Rectal smooth muscle tissue (tissue), 1 donor: ENCODE measurements around the gene ASCC3.
A peak's percentile ranks its signal among the peaks of the same experiment; 100 is the strongest.

ENCODE experiments used
- H3K27ac ChIP-seq: one replicate; pipeline ENCODE4 v1.7.0; 2013; ENCODE audit warnings: low read depth, low read length, inconsistent platforms
- H3K27me3 ChIP-seq: one replicate; pipeline ENCODE4 v1.7.0; 2013; ENCODE audit warnings: low read length; ENCODE audit not compliant: control insufficient read depth, insufficient read depth
- H3K36me3 ChIP-seq: one replicate; pipeline ENCODE4 v1.7.0; 2013; ENCODE audit warnings: low read length; ENCODE audit not compliant: control insufficient read depth, insufficient read depth
- H3K4me1 ChIP-seq: one replicate; pipeline ENCODE4 v1.7.0; 2013; ENCODE audit warnings: low read length; ENCODE audit not compliant: control insufficient read depth, insufficient read depth
- H3K4me3 ChIP-seq: one replicate; pipeline ENCODE4 v1.7.0; 2013; ENCODE audit warnings: low read length
- H3K9ac ChIP-seq: one replicate; pipeline ENCODE4 v1.7.0; 2013; ENCODE audit warnings: low read length

The ASCC3 gene

GRCh38 chr6:100880149-100880852 is 828 bp downstream of the ASCC3 start:
- no peaks in the 10 kb centered on the region for H3K27me3 ChIP-seq
- H3K4me3 ChIP-seq: peak overlapping the region; percentile 99
- peak overlapping the region; percentile 88 for H3K27ac ChIP-seq
- peak overlapping the region; percentile 58 for H3K9ac ChIP-seq
- peaks cover 2% of the 10 kb centered on the region for H3K4me1 ChIP-seq
- H3K36me3 ChIP-seq: no peaks in the 10 kb centered on the region

GRCh38 chr6:100879317-100879716 is 1.8 kb downstream of the ASCC3 start:
- H3K4me3 ChIP-seq: no peak overlapping the region
- no peaks in the 10 kb centered on the region for H3K27me3 ChIP-seq
- H3K9ac ChIP-seq: no peak overlapping the region
- H3K27ac ChIP-seq: no peak overlapping the region
- peaks cover 2% of the 10 kb centered on the region for H3K4me1 ChIP-seq
- no peaks in the 10 kb centered on the region for H3K36me3 ChIP-seq

GRCh38 chr6:100877851-100878250 is 3.3 kb downstream of the ASCC3 start:
- Histone ChIP-seq H3K4me3 (no peak overlapping the region), H3K27ac (no peak overlapping the region), H3K27me3 (no peaks in the 10 kb centered on the region), H3K9ac (no peak overlapping the region), H3K36me3 (no peaks in the 10 kb centered on the region), H3K4me1 (peaks cover 2% of the 10 kb centered on the region)

- no peak overlapping the region for H3K9ac ChIP-seq
- H3K36me3 ChIP-seq: no peaks in the 10 kb centered on the region
- no peak overlapping the region for H3K4me3 ChIP-seq
- no peaks in the 10 kb centered on the region for H3K27me3 ChIP-seq
- no peak overlapping the region for H3K27ac ChIP-seq
- H3K4me1 ChIP-seq: peaks cover 2% of the 10 kb centered on the region
These were observed 4.9 kb downstream of the ASCC3 start for GRCh38 chr6:100876251-100876650.

- Histone ChIP-seq H3K27ac (no peak overlapping the region), H3K4me1 (no peaks in the 10 kb centered on the region), H3K36me3 (no peaks in the 10 kb centered on the region), H3K27me3 (no peaks in the 10 kb centered on the region), H3K9ac (no peak overlapping the region), H3K4me3 (no peak overlapping the region)
These were observed 15.6 kb downstream of the ASCC3 start for GRCh38 chr6:100865525-100865924.

GRCh38 chr6:100862063-100862462 is 19.1 kb downstream of the ASCC3 start:
- Histone ChIP-seq H3K27ac (no peak overlapping the region), H3K9ac (no peak overlapping the region), H3K4me1 (no peaks in the 10 kb centered on the region), H3K36me3 (peaks cover 4% of the 10 kb centered on the region), H3K4me3 (no peak overlapping the region), H3K27me3 (no peaks in the 10 kb centered on the region)

- Histone ChIP-seq H3K27me3 (no peaks in the 10 kb centered on the region), H3K9ac (no peak overlapping the region), H3K36me3 (peaks cover 4% of the 10 kb centered on the region), H3K27ac (no peak overlapping the region), H3K4me3 (no peak overlapping the region), H3K4me1 (no peaks in the 10 kb centered on the region)
These were observed 25.0 kb downstream of the ASCC3 start for GRCh38 chr6:100856146-100856545.

GRCh38 chr6:100851819-100852218 is 29.3 kb downstream of the ASCC3 start:
- no peak overlapping the region for H3K9ac ChIP-seq
- H3K4me3 ChIP-seq: no peak overlapping the region
- H3K27me3 ChIP-seq: no peaks in the 10 kb centered on the region
- H3K27ac ChIP-seq: no peak overlapping the region
- no peaks in the 10 kb centered on the region for H3K36me3 ChIP-seq
- H3K4me1 ChIP-seq: no peaks in the 10 kb centered on the region

- Histone ChIP-seq H3K36me3 (no peaks in the 10 kb centered on the region), H3K4me3 (no peak overlapping the region), H3K27ac (no peak overlapping the region), H3K27me3 (no peaks in the 10 kb centered on the region), H3K9ac (no peak overlapping the region), H3K4me1 (no peaks in the 10 kb centered on the region)
These were observed 31.0 kb downstream of the ASCC3 start for GRCh38 chr6:100850174-100850573.

- no peak overlapping the region for H3K27ac ChIP-seq
- no peaks in the 10 kb centered on the region for H3K27me3 ChIP-seq
- no peaks in the 10 kb centered on the region for H3K4me1 ChIP-seq
These were observed 34.9 kb downstream of the ASCC3 start for GRCh38 chr6:100846276-100846675.

GRCh38 chr6:100845676-100846075 is 35.5 kb downstream of the ASCC3 start:
- H3K27me3 ChIP-seq: no peaks in the 10 kb centered on the region
- H3K4me1 ChIP-seq: no peaks in the 10 kb centered on the region
- H3K27ac ChIP-seq: no peak overlapping the region
- no peaks in the 10 kb centered on the region for H3K36me3 ChIP-seq
- no peak overlapping the region for H3K9ac ChIP-seq
- no peak overlapping the region for H3K4me3 ChIP-seq

More at GRCh38 chr6:100846276-100846675, 34.9 kb downstream of the ASCC3 start:
- Histone ChIP-seq H3K36me3 (no peaks in the 10 kb centered on the region), H3K9ac (no peak overlapping the region), H3K4me3 (no peak overlapping the region)

GRCh38 chr6:100839419-100839818 is 41.7 kb downstream of the ASCC3 start:
- H3K9ac ChIP-seq: no peak overlapping the region
- no peak overlapping the region for H3K4me3 ChIP-seq
- no peaks in the 10 kb centered on the region for H3K27me3 ChIP-seq
- H3K36me3 ChIP-seq: no peaks in the 10 kb centered on the region
- no peaks in the 10 kb centered on the region for H3K4me1 ChIP-seq
- no peak overlapping the region for H3K27ac ChIP-seq

GRCh38 chr6:100838011-100838410 is 43.1 kb downstream of the ASCC3 start:
- no peaks in the 10 kb centered on the region for H3K4me1 ChIP-seq
- no peaks in the 10 kb centered on the region for H3K36me3 ChIP-seq
- H3K27ac ChIP-seq: no peak overlapping the region
- no peaks in the 10 kb centered on the region for H3K27me3 ChIP-seq
- H3K4me3 ChIP-seq: no peak overlapping the region
- H3K9ac ChIP-seq: no peak overlapping the region
